CD8-positive, alpha-beta memory T cell (primary cell): ENCODE results near the gene FOXL2NB. TPM values are rescaled to one million over a fixed set of nuclear protein-coding genes. Genes with fewer than 3 reads are reported as not detected.

Experiments used
- CTCF ChIA-PET: fragments of 350-600 bp; sonication (Branson Sonifier 250); formaldehyde crosslinking; loops from one replicate; lab custom pipeline; 2021; ENCODE audit warnings: antibody characterized with exemption; lab: Charles Lee
- POLR2A ChIA-PET: fragments of 350-600 bp; sonication (Branson Sonifier 250); formaldehyde crosslinking; loops from one replicate; lab custom pipeline; 2021; ENCODE audit warnings: antibody characterized with exemption; lab: Charles Lee
- DNase-seq, 5 donors: peaks; one replicate each; pipeline versions ENCODE4 v3.0.0 to v3.0.0-alpha.2; 2020 to 2022; ENCODE audit warnings: mixed read lengths in 1 of 5
- H3K27ac ChIP-seq: one replicate; pipeline ENCODE4 v1.7.0; 2013; ENCODE audit warnings: low read depth, mild to moderate bottlenecking, low read length, moderate library complexity
- H3K27me3 ChIP-seq: 2 replicates; pipeline ENCODE4 v1.7.0; 2013; ENCODE audit warnings: low read length, mild to moderate bottlenecking; ENCODE audit not compliant: insufficient read depth, poor library complexity, severe bottlenecking
- H3K36me3 ChIP-seq: 2 replicates; pipeline ENCODE4 v1.7.0; 2013; ENCODE audit warnings: mild to moderate bottlenecking, low read length, moderate library complexity; ENCODE audit not compliant: insufficient read depth
- H3K4me1 ChIP-seq: 2 replicates; pipeline ENCODE4 v1.7.0; 2013; ENCODE audit warnings: mild to moderate bottlenecking, low read length, moderate library complexity; ENCODE audit not compliant: insufficient read depth
- H3K4me3 ChIP-seq: 2 replicates; pipeline ENCODE4 v1.7.0; 2013; ENCODE audit warnings: mild to moderate bottlenecking, low read length
- H3K9me3 ChIP-seq: 2 replicates; pipeline ENCODE4 v1.7.0; 2013; ENCODE audit warnings: mild to moderate bottlenecking, low read length
- H3K27ac Mint-ChIP-seq, 8 donors: one replicate each; pipeline ENCODE4 v1.8.0; 2020 to 2021; ENCODE audit warnings: mixed read lengths in 8 of 8, mild to moderate bottlenecking in 6 of 8, inconsistent platforms in 3 of 8, moderate library complexity in 3 of 8
- H3K27me3 Mint-ChIP-seq, 2 donors: one replicate each; pipeline ENCODE4 v1.8.0; 2020 to 2021; ENCODE audit warnings: mixed read lengths in 2 of 2, mild to moderate bottlenecking in 1 of 2, moderate library complexity in 1 of 2
- H3K36me3 Mint-ChIP-seq, 3 donors: one replicate each; pipeline ENCODE4 v1.8.0; 2020 to 2021; ENCODE audit warnings: mixed read lengths in 3 of 3, inconsistent platforms in 1 of 3, mild to moderate bottlenecking in 1 of 3
- H3K4me1 Mint-ChIP-seq, 3 donors: one replicate each; pipeline ENCODE4 v1.8.0; 2020 to 2021; ENCODE audit warnings: mixed read lengths in 3 of 3, inconsistent platforms in 1 of 3, mild to moderate bottlenecking in 1 of 3
- H3K4me3 Mint-ChIP-seq, 7 donors: one replicate each; pipeline ENCODE4 v1.8.0; 2020 to 2021; ENCODE audit warnings: mixed read lengths in 7 of 7, mild to moderate bottlenecking in 6 of 7, moderate library complexity in 4 of 7, inconsistent platforms in 2 of 7
- H3K9me3 Mint-ChIP-seq, 5 donors: one replicate each; pipeline ENCODE4 v1.8.0; 2020 to 2022; ENCODE audit warnings: mixed read lengths in 5 of 5, mild to moderate bottlenecking in 3 of 5, moderate library complexity in 2 of 5, inconsistent platforms in 1 of 5
- polyA plus RNA-seq: library from polyadenylated mRNA; unstranded; fragments of 300-500 nt; fragmentation: Illumina TruSeq; gene quantifications from one replicate; pipeline ENCODE4 v1.2.3, GENCODE V29; 2021
- total RNA-seq, 2 experiments: library from RNA; stranded (reverse); gene quantifications; one replicate each; pipeline ENCODE4 v1.2.3, GENCODE V29; 2021

Gene FOXL2NB
- total and polyA plus RNA-seq, 3 experiments from 2014 or later, result not detected

GRCh38 chr3:138949002-138949418 is 2.0 kb downstream of the FOXL2NB start:
- no peaks in the 10 kb centered on the region for H3K36me3 ChIP-seq
- H3K4me3 ChIP-seq, result no peak overlapping the region
- H3K27ac Mint-ChIP-seq, result peak overlapping the region in 1 of 8 donors; percentile 47
- H3K9me3 Mint-ChIP-seq, result no peaks in the 10 kb centered on the region
- H3K4me1 Mint-ChIP-seq, result peaks cover 28 to 51% (median 43%) of the 10 kb centered on the region in 3 donors
- no peak for DNase-seq
- peaks cover 54 to 69% of the 10 kb centered on the region in 2 donors for H3K27me3 Mint-ChIP-seq
- no peak overlapping the region for H3K27ac ChIP-seq
- peaks cover 18% of the 10 kb centered on the region for H3K4me1 ChIP-seq
- ChIA-PET CTCF (interaction anchor here (4.4 kb wide), 1 partner anchor 13 kb away, joined by 16 read pairs; no protein-coding TSS in a partner anchor), POLR2A (no interaction called here)
- H3K27me3 ChIP-seq, result peaks cover 50% of the 10 kb centered on the region
- peak overlapping the region in 6 of 7 donors; percentile 3 to 77 (median 68) for H3K4me3 Mint-ChIP-seq
- H3K36me3 Mint-ChIP-seq, result no peaks in the 10 kb centered on the region
- H3K9me3 ChIP-seq, result no peaks in the 10 kb centered on the region

GRCh38 chr3:138949445-138950005 is 2.5 kb downstream of the FOXL2NB start:
- peaks cover 0 to under 1% (median 0%) of the 10 kb centered on the region in 3 donors for H3K36me3 Mint-ChIP-seq
- Histone ChIP-seq H3K36me3 (no peaks in the 10 kb centered on the region), H3K4me1 (peaks cover 13% of the 10 kb centered on the region), H3K4me3 (no peak overlapping the region), H3K27me3 (peaks cover 45% of the 10 kb centered on the region), H3K27ac (no peak overlapping the region), H3K9me3 (no peaks in the 10 kb centered on the region)
- H3K4me1 Mint-ChIP-seq, result peaks cover 23 to 46% (median 38%) of the 10 kb centered on the region in 3 donors
- no peaks in the 10 kb centered on the region for H3K9me3 Mint-ChIP-seq
- ChIA-PET CTCF (interaction anchor here (0.7 to 4.4 kb wide), 3 partner anchors 11 to 26 kb away, joined by 3 to 16 read pairs (median 4); no protein-coding TSS in a partner anchor), POLR2A (no interaction called here)
- no peak for DNase-seq
- H3K4me3 Mint-ChIP-seq, result peak overlapping the region; percentile 3 to 77 (median 66)
- H3K27me3 Mint-ChIP-seq, result peaks cover 50 to 66% of the 10 kb centered on the region in 2 donors
- H3K27ac Mint-ChIP-seq, result no peak overlapping the region

- no peaks in the 10 kb centered on the region for H3K9me3 Mint-ChIP-seq
- H3K27ac ChIP-seq, result no peak overlapping the region
- peaks cover 19 to 40% (median 32%) of the 10 kb centered on the region in 3 donors for H3K4me1 Mint-ChIP-seq
- no peak for DNase-seq
- H3K27me3 ChIP-seq, result peaks cover 44% of the 10 kb centered on the region
- peaks cover 0 to 3% (median 0%) of the 10 kb centered on the region in 3 donors for H3K36me3 Mint-ChIP-seq
- H3K4me3 ChIP-seq, result no peak overlapping the region
- no peaks in the 10 kb centered on the region for H3K9me3 ChIP-seq
- H3K36me3 ChIP-seq, result no peaks in the 10 kb centered on the region
- peaks cover 7% of the 10 kb centered on the region for H3K4me1 ChIP-seq
- CTCF ChIA-PET, result interaction anchor here (0.7 to 4.4 kb wide), 3 partner anchors 11 to 26 kb away, joined by 3 to 16 read pairs (median 4); no protein-coding TSS in a partner anchor
- POLR2A ChIA-PET, result no interaction called here
- peak overlapping the region in 1 of 8 donors; percentile 3 for H3K27ac Mint-ChIP-seq
- H3K4me3 Mint-ChIP-seq, result peak overlapping the region; percentile 15 to 77 (median 65)
- H3K27me3 Mint-ChIP-seq, result peaks cover 50 to 66% of the 10 kb centered on the region in 2 donors
Measured at GRCh38 chr3:138950006-138950644, 3.1 kb downstream of the FOXL2NB start.

GRCh38 chr3:138950701-138951100 is 3.7 kb downstream of the FOXL2NB start:
- no peaks in the 10 kb centered on the region for H3K9me3 Mint-ChIP-seq
- H3K27me3 ChIP-seq, result peaks cover 44% of the 10 kb centered on the region
- peaks cover 46 to 66% of the 10 kb centered on the region in 2 donors for H3K27me3 Mint-ChIP-seq
- no peak overlapping the region for H3K27ac ChIP-seq
- H3K4me1 Mint-ChIP-seq, result peaks cover 18 to 36% (median 29%) of the 10 kb centered on the region in 3 donors
- peak overlapping the region in 1 of 8 donors; percentile 3 for H3K27ac Mint-ChIP-seq
- ChIA-PET CTCF (interaction anchor here (1.4 to 4.4 kb wide), 3 partner anchors 12 to 34 kb away, joined by 4 to 16 read pairs (median 5); no protein-coding TSS in a partner anchor), POLR2A (no interaction called here)
- H3K9me3 ChIP-seq, result no peaks in the 10 kb centered on the region
- DNase-seq, result no peak
- H3K36me3 ChIP-seq, result no peaks in the 10 kb centered on the region
- H3K4me3 Mint-ChIP-seq, result peak overlapping the region in 6 of 7 donors; percentile 15 to 77 (median 66)
- H3K4me1 ChIP-seq, result peaks cover 7% of the 10 kb centered on the region
- H3K4me3 ChIP-seq, result no peak overlapping the region
- H3K36me3 Mint-ChIP-seq, result peaks cover 0 to 3% (median 0%) of the 10 kb centered on the region in 3 donors

- CTCF ChIA-PET, result no interaction called here
Measured at GRCh38 chr3:138960417-138960852, 13.4 kb downstream of the FOXL2NB start.

GRCh38 chr3:138962854-138963560 is 16.0 kb downstream of the FOXL2NB start:
- peaks cover 6% of the 10 kb centered on the region for H3K4me1 ChIP-seq
- peaks cover 51 to 77% of the 10 kb centered on the region in 2 donors for H3K27me3 Mint-ChIP-seq
- POLR2A ChIA-PET, result no interaction called here
- peaks cover 7 to 32% (median 25%) of the 10 kb centered on the region in 5 donors for H3K9me3 Mint-ChIP-seq
- no peak overlapping the region for H3K4me3 ChIP-seq
- no peak overlapping the region for H3K27ac Mint-ChIP-seq
- CTCF ChIA-PET, result no interaction called here
- H3K36me3 Mint-ChIP-seq, result peaks cover 0 to 10% (median 1%) of the 10 kb centered on the region in 3 donors
- H3K9me3 ChIP-seq, result no peaks in the 10 kb centered on the region
- H3K4me1 Mint-ChIP-seq, result peaks cover 12 to 16% (median 16%) of the 10 kb centered on the region in 3 donors
- no peak overlapping the region for H3K27ac ChIP-seq
- no peaks in the 10 kb centered on the region for H3K36me3 ChIP-seq
- peaks cover 23% of the 10 kb centered on the region for H3K27me3 ChIP-seq
- no peak for DNase-seq
- H3K4me3 Mint-ChIP-seq, result no peak overlapping the region

More at GRCh38 chr3:138960417-138960852, 13.4 kb downstream of the FOXL2NB start:
- H3K4me3 ChIP-seq, result no peak overlapping the region
- Mint-ChIP-seq H3K27me3 (peaks cover 51 to 73% of the 10 kb centered on the region in 2 donors), H3K4me1 (peaks cover 12 to 16% (median 16%) of the 10 kb centered on the region in 3 donors), H3K36me3 (peaks cover 0 to 6% (median 1%) of the 10 kb centered on the region in 3 donors), H3K27ac (peak overlapping the region in 1 of 8 donors; percentile 6), H3K9me3 (peaks cover 7 to 17% (median 11%) of the 10 kb centered on the region in 5 donors), H3K4me3 (peak overlapping the region in 4 of 7 donors; percentile 16 to 79 (median 32))
- peaks cover 23% of the 10 kb centered on the region for H3K27me3 ChIP-seq
- no peak overlapping the region for H3K27ac ChIP-seq
- DNase-seq, result no peak
- POLR2A ChIA-PET, result no interaction called here
- H3K36me3 ChIP-seq, result no peaks in the 10 kb centered on the region
- peaks cover 6% of the 10 kb centered on the region for H3K4me1 ChIP-seq
- H3K9me3 ChIP-seq, result no peaks in the 10 kb centered on the region

GRCh38 chr3:138964264-138964663 is 17.2 kb downstream of the FOXL2NB start:
- Mint-ChIP-seq H3K27me3 (peaks cover 51 to 69% of the 10 kb centered on the region in 2 donors), H3K4me1 (peaks cover 12 to 16% (median 16%) of the 10 kb centered on the region in 3 donors), H3K27ac (no peak overlapping the region), H3K9me3 (peaks cover 7 to 32% (median 25%) of the 10 kb centered on the region in 5 donors), H3K4me3 (no peak overlapping the region), H3K36me3 (peaks cover 0 to 10% (median 1%) of the 10 kb centered on the region in 3 donors)
- ChIA-PET POLR2A (no interaction called here), CTCF (no interaction called here)
- peaks cover 6% of the 10 kb centered on the region for H3K4me1 ChIP-seq
- H3K27me3 ChIP-seq, result peaks cover 23% of the 10 kb centered on the region
- H3K36me3 ChIP-seq, result no peaks in the 10 kb centered on the region
- no peak for DNase-seq
- no peaks in the 10 kb centered on the region for H3K9me3 ChIP-seq
- no peak overlapping the region for H3K4me3 ChIP-seq
- no peak overlapping the region for H3K27ac ChIP-seq
